Stimulated activated CD4-positive, alpha-beta T cell treated with anti-CD3 and anti-CD28 coated beads, Interleukin-12 subunit alpha, Interleukin-12 subunit beta, amount 100 ng/mL, for 24 hours (primary cell): ENCODE results near the gene ZDHHC7.

Source experiments
- DNase-seq, 2 experiments: peaks; one replicate each; pipeline ENCODE4 v3.0.0-alpha.2; 2020; ENCODE audit warnings: low read depth in 2 of 2

The ZDHHC7 gene

GRCh38 chr16:85018529-85019236, 7.3 kb upstream of the ZDHHC7 start:
- DNase-seq: no peak

- DNase-seq: no peak
Observed at GRCh38 chr16:85017633-85018032, 6.3 kb upstream of the ZDHHC7 start.

GRCh38 chr16:85017151-85017550, 5.8 kb upstream of the ZDHHC7 start:
- peak in 1 of 2 experiments; percentile 9 for DNase-seq

GRCh38 chr16:85015481-85016187, 4.3 kb upstream of the ZDHHC7 start:
- DNase-seq: no peak

GRCh38 chr16:85014311-85014710, 3.0 kb upstream of the ZDHHC7 start:
- DNase-seq: no peak

- DNase-seq: peak in 1 of 2 experiments; percentile 7
Observed at GRCh38 chr16:85011846-85012284, 530 bp upstream of the ZDHHC7 start.

- DNase-seq: no peak
Observed at GRCh38 chr16:85010446-85010930, 847 bp downstream of the ZDHHC7 start.

- DNase-seq: no peak
Observed at GRCh38 chr16:85008271-85008670, 3.1 kb downstream of the ZDHHC7 start.

- DNase-seq: no peak
Observed at GRCh38 chr16:85007496-85008214, 3.7 kb downstream of the ZDHHC7 start.

GRCh38 chr16:85006639-85007038, 4.7 kb downstream of the ZDHHC7 start:
- DNase-seq: no peak

GRCh38 chr16:85005285-85006069, 5.9 kb downstream of the ZDHHC7 start:
- no peak for DNase-seq

GRCh38 chr16:85004587-85005205, 6.6 kb downstream of the ZDHHC7 start:
- DNase-seq: no peak

GRCh38 chr16:85003725-85004586, 7.4 kb downstream of the ZDHHC7 start:
- DNase-seq: no peak

GRCh38 chr16:85003076-85003475, 8.3 kb downstream of the ZDHHC7 start:
- no peak for DNase-seq

- DNase-seq: no peak
Observed at GRCh38 chr16:85002608-85003007, 8.7 kb downstream of the ZDHHC7 start.

GRCh38 chr16:85002099-85002541, 9.2 kb downstream of the ZDHHC7 start:
- no peak for DNase-seq

- DNase-seq: no peak
Observed at GRCh38 chr16:84999857-85000480, 11.4 kb downstream of the ZDHHC7 start.

- no peak for DNase-seq
Observed at GRCh38 chr16:84999200-84999599, 12.1 kb downstream of the ZDHHC7 start.

GRCh38 chr16:84996365-84996764, 15.0 kb downstream of the ZDHHC7 start:
- DNase-seq: no peak

- DNase-seq: no peak
Observed at GRCh38 chr16:84995663-84996062, 15.7 kb downstream of the ZDHHC7 start.
